NCI-H2227 (cell line): ENCODE measurements around the gene CERT1.
"Not testable (repeated sequence)": the region's sequence is repeated elsewhere in the genome, so short reads cannot be mapped to it uniquely, and the experiment has no call there.

Experiments used
- DNase-seq: peaks from one replicate; lab custom pipeline; 2025; ENCODE audit not compliant: unreplicated experiment; lab: John Stamatoyannopoulos, UW

The CERT1 gene

DNA sequence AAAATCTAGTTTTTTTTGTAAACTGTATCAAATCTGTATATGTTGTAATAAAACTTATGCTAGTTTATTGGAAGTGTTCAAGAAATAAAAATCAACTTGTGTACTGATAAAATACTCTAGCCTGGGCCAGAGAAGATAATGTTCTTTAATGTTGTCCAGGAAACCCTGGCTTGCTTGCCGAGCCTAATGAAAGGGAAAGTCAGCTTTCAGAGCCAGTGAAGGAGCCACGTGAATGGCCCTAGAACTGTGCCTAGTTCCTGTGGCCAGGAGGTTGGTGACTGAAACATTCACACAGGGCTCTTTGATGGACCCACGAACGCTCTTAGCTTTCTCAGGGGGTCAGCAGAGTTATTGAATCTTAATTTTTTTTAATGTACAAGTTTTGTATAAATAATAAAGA lies 150.1 kb downstream of the CERT1 start:
- no peak for DNase-seq

DNA sequence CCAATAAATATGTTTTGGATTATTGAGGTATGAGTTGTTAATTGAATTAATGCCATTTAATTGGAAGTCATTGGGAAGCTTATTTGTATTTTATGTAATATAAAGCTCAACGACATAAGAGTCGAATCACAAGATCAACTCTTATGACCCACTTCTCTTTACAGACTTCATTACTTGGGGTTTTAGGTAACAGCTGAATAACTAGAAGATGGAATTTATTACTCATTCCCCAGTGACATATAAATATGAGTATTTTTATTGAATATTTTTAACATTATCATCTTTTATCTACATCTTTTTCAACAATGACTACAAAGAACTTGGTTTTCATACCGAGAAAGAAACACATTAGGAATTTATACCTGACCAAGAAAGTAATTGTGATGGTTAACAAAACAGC lies 153.3 kb downstream of the CERT1 start:
- no peak for DNase-seq

DNA sequence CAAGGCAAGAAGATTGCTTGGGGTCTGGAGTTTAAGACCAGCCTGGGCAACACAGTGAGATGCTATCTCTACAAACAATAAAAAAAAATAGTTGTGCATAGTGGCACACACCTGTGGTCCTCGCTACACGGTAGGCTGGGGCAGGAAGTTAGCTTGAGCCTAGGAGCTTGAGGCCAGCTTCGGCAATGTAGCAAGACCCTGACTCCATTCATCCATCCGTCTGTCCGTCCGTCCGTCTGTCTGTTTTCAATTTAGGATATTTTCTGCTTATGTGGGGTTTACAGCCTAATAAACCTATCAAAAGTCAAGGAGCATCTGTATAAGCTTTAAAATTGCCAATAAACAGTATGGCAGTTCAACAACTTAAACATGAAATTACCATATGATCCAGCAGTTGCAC lies 154.7 kb downstream of the CERT1 start:
- no peak for DNase-seq

DNA sequence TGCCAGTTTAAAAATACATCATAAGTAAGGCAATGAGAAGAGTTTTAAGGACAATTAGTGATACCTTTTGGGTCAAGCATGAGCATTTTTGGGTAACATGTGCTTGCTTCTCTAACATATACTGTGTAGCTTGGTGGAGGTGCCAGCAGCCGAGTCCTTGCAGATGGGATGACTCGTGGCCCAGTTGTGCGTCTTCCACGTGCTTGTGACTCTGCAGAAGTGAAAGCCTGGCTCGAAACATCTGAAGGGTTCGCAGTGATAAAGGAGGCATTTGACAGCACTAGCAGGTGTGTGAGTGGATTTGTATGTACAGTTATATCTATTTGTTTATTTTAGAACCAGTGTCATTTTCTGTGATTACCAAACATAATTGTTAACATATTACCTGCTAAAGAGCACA lies 156.2 kb downstream of the CERT1 start:
- DNase-seq: no peak

DNA sequence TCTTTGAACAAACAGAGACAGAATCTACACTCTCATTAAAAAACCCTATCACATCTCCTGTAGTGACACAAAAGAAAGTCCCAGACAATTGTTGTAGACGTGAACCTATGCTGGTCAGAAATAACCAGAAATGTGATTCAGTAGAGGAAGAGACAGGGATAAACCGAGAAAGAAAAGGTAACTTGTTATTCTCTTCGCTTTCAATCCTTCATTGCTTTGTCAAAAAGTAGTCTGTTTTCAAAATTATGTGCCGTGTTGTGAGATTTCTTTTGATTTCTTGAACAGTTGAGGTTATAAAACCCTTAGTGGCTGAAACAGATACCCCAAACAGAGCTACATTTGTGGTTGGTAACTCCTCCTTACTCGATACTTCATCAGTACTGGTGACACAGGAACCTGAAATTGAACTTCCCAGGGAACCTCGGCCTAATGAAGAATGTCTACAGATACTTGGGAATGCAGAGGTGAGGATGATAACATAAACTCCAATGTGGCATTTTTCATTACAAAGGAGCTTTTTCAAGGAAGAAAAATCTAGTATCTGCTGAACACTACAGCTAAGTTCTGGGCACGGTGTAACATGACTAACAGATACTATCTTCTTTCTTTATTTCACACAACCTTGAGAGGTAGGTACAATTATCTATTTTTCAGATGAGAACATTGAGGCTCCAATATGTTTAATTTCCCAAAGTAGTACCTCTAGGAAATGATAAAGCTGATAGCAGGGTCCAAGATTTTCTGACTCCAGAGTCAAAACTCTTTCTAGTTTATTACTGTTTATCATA lies 160.1 kb downstream of the CERT1 start:
- no peak for DNase-seq

DNA sequence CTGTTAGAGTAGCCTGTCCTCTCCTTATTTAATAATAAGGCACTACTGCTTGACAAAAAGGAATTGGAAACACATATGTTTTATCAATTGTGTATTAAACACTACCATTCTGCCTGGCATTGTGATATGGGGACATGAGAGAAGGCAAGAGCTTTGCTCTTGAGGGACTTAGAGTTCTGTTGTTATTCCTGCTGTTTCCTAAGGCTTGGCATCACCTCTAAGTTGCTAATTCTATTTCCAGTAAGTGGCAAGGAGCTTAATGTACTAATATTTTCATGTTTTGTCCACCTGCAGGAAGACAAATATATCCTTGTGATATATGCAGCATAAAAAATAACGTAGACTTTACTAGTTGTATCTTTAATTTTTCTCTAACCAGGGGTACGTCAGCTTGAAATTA lies 161.8 kb downstream of the CERT1 start:
- DNase-seq: no peak

DNA sequence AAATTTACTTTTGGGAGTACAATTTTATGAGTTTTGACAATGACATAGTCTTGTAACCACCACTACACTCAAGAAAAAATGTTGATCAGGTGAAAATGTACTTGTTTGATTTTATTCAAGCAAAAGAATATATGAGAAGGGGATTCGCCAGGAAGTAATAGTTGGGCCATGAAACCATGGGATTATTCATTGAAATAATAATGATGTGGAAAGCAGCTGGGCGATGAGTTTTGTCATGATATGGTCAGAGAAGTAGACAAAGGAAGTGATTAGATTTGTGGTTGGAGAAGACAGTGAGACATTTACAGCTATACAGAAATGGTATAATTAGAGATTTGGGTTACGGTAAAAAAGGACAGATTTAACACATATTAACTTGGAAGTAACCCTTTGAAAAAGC lies 163.2 kb downstream of the CERT1 start:
- DNase-seq: no peak

DNA sequence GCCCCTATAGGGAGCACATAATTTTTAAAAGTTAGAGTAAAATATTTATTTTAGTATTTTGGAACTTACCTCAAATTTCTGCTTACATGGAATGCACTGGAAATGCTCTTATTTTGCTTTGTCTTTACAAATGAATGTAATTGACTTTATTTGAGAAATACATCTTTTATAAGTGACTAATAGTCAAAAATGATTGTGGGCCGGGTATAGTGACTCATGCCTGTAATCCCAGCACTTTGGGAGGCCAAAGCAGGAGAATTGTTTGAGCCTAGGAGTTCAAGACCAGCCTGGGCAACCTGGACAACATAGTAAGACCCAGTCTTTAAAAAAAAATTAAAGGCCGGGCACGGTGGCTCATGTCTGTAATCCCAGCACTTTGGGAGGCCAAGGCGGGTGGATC lies 168.6 kb downstream of the CERT1 start:
- no peak for DNase-seq

DNA sequence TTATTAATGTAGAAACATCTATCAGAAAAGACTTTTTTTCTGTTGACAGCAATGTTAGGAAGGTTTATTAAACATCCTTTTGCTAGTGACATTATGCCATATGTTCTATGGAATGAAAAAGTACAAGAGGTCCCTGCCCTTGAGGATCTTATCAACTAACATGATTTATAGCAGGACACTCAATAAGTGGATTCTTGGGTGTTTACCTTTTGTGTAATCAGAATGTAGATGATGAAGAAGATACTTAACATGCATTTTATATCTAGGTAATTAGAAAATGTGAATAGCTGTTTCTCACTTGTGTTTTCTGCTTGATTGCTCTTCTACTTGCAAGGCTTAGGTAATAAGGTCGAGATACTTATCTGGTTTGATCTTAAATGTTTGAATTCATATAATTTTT lies 169.5 kb downstream of the CERT1 start:
- no peak for DNase-seq

DNA sequence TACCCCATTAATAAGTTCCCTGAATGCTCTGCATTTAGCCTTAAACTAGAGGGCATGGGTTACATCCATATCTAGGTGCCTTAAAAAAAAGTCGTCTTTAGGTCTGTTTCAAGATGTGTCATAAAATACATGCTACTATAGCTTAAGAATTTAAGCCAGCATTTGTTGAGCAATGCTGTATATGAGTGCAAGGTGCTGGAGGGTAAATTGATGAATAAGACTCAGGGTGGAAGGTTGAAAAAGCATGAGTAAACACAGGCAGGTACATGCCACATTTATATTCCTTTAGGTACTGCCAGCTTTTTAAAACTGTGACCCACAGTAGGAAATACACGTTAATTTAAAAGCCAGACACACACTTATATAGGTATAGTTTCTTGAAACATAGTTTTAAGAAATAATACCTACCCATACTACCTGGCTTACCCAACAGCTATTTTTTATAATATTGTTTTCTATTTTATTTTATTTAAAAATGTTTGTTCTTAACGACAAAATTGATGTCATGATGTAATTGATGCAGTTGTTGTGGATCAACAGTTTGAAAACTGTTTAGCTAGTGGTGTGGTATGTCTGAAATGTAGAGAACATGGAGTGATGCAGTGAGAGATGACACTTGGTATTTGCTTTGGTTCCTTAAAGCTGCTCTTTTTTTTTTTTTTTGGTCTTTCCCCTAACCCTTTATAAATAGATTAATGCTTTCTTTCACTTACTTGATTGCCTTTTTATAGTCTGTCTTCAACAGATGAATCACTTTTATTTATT lies 170.5 kb downstream of the CERT1 start:
- DNase-seq: no peak

DNA sequence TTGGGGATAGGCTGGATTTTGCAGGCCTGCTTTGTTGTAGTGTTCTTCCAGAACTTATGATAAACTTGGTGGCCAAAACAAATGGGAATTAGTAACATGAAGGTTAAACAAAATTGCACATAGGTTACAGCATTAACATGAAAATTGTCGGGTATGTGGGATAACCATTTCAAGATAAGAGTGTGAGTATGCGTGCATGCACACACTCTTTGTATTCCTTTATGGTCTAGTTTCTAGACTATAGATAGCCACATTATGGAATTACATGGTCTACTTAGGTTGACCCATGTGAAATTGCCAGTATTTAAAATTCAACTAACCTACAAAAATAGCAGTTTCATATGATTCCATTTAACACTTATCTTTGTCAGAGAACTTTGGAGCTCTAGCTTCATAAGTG lies 173.0 kb downstream of the CERT1 start:
- DNase-seq: no peak

DNA sequence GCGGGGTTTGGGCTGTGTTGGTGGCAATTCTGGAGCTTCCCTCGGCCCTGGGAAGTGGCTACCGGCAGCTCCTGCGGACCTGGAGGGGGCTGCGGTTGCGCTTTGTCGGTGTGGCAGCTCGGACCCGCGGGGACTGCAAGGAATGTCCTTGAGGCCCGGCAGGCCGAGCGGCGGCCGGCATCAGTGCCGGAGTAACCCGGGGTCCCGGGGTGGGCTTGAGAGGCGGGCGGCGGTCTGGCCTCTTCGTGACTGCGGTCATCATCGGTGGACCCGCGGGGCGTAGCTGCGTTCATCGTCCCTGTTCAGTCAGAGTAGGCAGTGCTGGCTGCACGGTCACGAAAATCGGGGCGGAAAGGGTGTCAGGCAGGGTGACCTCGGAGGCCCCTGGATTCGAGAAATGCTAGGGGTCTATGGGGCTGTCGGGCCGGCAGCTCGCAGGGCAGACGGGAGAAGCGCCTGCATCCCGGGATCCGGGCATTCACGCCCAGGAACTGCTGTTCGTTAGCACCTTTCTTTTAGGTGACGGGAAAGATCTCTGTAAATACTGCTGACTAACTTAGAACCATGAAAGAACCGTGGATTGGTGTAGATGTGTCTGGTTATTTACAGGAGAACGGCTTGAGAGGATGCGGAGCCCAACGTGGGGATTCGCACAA lies 173.9 kb downstream of the CERT1 start:
- peak; percentile 50 for DNase-seq

DNA sequence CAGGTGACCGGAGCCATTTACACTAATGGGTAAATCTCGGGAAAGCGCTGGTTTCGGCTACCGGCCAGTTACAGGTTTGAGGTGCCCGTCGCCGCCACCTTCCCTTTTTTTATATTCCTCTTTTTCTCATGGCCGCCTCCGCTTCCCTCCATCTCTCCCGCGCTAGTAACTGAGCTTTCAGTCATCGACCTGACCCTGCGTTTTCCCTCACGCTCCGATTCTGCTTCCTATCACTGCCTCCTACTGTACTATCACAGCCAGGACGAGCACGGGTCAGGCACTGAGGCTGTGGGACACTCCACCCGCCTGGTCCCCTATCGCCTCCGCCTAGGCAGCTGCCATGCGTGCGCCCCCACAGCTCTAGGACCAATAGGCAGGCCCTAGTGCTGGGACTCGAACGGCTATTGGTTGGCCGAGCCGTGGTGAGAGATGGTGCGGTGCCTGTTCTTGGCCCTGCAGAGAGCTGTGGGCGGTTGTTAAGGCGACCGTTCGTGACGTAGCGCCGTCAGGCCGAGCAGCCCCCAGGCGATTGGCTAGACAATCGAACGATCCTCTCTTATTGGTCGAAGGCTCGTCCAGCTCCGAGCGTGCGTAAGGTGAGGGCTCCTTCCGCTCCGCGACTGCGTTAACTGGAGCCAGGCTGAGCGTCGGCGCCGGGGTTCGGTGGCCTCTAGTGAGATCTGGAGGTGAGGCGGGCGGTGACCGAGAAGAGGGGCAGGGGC lies 174.7 kb downstream of the CERT1 start, which contains the start of gene HMGCR:
HMGCR (plus strand) TSS at position 606 of the 722 bp plus-strand sequence. CDS start 5,386 bp downstream, outside the sequence.
- peak; percentile 96 for DNase-seq

DNA sequence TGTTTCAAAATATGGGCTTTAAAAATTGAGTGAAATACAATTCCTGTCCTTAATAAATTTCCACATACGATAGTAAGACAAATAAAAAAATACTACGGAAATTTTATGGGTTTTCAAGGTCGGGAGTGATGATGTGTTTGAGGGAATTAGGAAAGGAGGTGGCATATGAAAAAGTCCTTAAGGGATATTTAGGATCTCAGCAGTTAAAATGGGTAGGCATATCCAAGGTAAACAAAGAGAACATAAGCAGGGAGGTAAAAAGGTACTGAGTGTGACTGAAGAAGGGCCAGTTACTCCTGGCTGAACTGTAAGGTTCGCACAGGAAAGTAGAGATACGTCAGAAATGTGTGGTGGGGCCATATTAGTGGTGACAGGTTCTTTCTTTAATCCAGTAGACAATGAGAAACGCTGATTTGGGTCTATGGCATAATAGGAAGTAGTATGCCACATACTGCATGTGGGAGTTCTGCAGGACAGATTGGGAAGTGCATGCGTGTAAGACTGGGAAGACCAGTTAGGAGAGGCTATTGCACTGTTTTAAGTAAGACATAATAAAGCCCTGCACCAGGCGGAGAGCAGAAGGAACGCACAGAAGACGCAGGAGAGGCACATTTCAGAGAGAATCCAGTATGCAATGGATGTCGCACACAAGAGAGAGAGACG lies 175.3 kb downstream of the CERT1 start:
- DNase-seq: peak; percentile 75

DNA sequence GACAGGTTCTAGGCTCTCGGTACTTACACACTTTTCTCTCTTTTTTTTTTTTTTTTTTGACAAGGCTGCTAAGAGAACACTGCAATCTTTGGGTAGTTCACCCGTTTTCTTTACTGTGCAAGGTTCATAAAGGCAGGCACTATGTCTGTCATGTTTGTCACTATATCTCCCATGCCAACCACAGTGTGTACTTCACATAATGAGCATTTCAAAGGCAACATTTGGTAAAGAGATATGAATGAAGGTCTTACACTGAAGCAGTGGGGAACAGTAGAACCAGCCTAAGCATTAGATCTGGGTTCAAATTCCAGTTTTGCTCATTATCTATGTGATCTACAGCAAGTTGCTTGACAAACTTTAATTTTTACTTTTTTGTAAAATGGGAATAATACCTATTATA lies 175.9 kb downstream of the CERT1 start:
- DNase-seq: no peak

DNA sequence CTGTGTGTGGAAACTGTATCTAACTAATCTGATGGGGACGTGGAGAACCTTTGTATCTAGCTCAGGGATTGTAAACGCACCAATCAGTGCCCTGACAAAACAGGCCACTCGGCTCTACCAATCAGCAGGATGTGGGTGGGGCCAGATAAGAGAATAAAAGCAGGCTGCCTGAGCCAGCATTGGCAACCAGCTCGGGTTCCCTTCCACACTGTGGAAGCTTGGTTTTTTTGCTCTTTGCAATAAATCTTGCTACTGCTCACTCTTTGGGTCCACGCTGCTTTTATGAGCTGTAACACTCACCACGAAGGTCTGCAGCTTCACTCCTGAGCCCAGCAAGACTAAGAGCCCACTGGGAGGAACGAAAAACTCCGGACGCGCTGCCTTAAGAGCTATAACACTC lies 177.0 kb downstream of the CERT1 start:
- DNase-seq: not testable (repeated sequence)

DNA sequence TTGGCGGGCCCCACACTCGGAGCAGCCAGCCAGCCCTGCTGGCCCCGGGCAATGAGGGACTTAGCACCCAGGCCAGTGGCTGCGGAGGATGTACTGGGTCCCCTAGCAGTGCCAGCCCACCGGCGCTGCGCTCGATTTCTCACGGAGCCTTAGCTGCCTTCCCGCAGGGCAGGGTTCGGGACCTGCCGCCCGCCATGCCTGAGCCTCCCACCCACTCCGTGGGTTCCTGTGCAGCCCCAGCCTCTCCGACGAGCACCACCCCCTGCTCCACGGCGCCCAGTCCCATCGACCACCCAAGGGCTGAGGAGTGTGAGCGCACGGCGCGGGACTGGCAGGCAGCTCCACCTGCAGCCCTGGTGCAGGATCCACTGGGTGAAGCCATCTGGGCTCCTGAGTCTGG lies 177.7 kb downstream of the CERT1 start:
- not testable (repeated sequence) for DNase-seq

DNA sequence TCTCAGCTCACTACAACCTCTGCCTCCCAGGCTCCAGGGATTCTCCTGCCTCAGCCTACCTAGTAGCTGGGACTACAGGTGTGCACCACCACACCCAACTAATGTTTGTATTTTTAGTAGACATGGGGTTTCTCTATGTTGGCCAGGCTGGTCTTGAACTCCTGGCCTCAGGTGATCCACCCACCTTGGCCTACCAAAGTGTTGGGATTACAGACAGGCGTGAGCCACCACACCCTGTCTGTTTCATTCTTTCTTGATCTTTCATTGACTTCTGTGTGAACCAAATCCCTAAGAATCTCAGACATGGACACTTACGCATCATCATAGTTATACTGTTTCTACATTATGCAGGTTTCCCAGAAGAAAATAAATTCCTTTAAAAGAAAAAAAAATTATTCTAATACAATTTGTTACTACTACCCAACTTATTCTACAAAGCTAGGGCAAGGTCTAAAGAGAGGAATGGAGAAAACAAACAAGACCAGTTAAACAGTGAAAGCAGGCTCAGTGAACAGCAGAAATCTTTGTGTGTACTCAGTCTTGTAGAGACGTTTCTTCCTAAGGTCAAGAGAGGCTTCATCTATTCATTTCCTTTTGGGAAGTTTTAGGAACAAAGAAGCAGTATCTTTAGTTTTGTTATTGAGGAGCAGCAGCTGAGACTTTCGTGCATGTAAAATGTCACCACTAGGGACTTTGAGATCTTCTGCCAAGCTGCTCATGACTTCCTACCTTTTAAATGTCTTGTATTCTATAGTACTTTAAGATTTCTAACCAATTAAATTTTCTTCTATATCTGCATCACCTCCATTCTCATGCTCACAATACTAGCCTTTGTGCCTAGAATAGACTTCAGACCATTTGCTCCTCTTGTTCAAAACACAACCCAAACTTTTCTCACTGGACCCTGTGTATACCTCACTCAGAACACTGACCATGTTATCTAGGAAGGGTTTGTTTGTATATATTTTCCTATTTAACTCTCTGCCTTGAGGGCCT lies 180.0 kb downstream of the CERT1 start:
- no peak for DNase-seq

DNA sequence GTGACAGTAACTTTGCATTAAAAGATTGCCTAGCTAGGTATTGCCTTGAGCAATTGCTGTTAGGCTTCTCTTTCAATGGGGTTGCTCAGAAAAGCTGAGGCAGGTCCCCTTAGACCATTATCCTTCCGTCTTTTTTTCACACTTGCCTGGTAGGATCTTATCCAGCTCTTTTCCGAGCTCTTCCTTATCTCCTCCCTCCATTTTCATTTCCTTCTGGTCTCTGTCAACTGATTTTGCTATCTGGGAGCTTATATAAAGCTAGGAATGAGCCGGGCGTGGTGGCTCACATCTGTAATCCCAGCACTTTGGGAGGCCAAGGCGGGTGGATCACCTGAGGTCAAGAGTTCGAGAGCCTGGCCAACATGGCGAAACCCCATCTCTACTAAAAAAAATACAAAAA lies 181.0 kb downstream of the CERT1 start:
- no peak for DNase-seq
